Renal pelvis (tissue), 12 donors: ENCODE measurements around the gene HOXC12. TPM values are rescaled to one million over a fixed set of nuclear protein-coding genes. Genes with fewer than 3 reads are reported as not detected.
A peak's percentile ranks its signal among the peaks of the same experiment; 100 is the strongest.

ENCODE experiments used
- DNase-seq: peaks from one replicate; pipeline ENCODE4 v3.0.0-alpha.2; 2013
- long read RNA-seq, 16 experiments: transcript quantifications; one replicate each; lab custom pipeline, GENCODE V29; 2026
- polyA plus RNA-seq, 3 donors: library from polyadenylated mRNA; unstranded; fragments of 120-200 nt; gene quantifications; one replicate each; pipeline ENCODE4 v1.2.1, GENCODE V29; 2013; ENCODE audit not compliant: insufficient read length in 3 of 3

Gene HOXC12
- not detected for polyA plus RNA-seq
- long read RNA-seq, donor 1 = 0 reads
- long read RNA-seq, donor 2 = 0 reads
- long read RNA-seq, donor 3 = 0 reads
- long read RNA-seq, donor 4 = 0 reads
- long read RNA-seq, donor 5 = 0 reads
- long read RNA-seq, donor 6 = 0 reads
- long read RNA-seq, donor 7 = 0 reads
- long read RNA-seq, donor 8 = 0 reads
- long read RNA-seq, donor 9 = 0 reads
- long read RNA-seq, donor 10 = 0 reads
- long read RNA-seq, donor 11 = 0 reads
- long read RNA-seq, donor 12 = 0 reads
- long read RNA-seq, donor 13 = 0 reads
- long read RNA-seq, donor 14 = 0 reads
- long read RNA-seq, donor 15 = 0 reads
- long read RNA-seq, donor 16 = 0 reads

DNA sequence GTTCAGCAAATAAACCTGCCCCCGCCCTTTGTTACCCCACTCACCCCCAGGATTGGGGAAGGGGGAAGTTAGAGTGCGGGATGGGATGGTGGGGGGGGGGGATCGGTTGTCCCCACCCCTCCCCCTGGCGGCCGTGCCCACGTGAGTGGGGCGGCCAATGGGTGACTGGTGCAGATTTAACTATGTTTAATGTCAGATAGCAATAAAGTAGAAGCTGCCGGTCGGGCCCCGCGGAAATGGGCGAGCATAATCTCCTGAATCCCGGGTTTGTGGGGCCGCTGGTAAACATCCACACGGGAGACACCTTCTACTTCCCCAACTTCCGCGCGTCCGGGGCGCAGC, at the start of gene HOXC12:
Gene HOXC12, plus strand, starts transcription at position 210 of the 342 bp plus-strand sequence. Its CDS starts 27 bp downstream, at position 237.
- DNase-seq = no peak

DNA sequence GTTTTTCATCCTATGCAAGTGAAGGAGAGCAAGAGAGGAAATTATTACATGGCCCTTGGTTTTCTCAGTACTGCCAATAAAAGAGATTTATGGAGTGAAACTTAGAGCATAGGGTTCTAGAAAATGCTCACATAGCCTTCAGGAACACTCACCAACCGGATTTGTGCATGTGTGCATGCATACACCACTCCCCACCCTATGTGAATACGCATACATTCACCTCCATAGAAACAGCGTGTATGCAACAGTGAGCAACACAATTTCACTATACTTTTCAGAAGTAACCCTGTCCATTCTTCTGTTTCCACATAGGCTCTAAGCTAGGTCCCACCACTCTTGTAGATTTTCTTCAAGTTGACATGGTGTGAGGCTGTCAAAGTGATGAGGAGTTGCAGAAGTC, 47.6 kb upstream of the HOXC12 start:
- DNase-seq = no peak

DNA sequence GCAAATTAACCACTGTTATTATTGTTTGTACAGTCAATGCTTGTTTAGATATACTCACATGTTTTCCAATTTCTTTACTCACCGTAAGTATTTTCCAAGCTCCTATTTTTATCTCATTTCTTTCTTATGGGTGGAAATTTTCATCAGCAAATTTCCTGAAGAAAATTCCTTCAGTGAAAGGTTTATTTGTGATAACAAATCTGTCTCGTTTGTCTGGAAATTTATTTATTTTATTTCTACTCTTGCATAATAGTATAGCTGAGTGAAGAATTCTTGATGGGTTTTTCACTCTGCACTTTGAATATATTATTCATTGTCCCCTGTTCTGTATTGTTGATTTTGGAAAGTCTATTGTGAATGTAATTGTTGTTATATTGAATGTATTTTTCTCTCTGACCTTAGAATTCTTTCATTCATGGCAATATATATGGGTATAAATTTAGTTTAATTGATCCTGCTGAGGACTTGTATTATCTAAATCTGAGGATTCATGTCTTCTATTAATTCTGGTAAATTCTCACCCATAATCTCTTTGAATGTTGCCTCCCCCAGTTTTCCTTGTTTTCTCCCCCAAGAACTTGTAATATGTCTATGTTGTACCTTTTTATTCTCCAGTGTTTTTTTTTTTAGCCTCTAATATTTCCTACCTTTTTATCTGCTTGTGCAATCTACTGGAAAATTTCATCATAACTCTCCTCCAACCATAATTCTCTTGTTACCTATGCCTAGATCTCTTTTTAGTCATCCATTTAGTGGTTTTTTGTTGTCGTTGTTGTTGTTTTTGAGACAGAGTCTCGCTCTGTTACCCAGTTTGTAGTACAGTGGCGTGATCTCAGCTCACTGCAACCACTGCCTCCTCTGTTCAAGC, 37.7 kb upstream of the HOXC12 start:
- no peak for DNase-seq

DNA sequence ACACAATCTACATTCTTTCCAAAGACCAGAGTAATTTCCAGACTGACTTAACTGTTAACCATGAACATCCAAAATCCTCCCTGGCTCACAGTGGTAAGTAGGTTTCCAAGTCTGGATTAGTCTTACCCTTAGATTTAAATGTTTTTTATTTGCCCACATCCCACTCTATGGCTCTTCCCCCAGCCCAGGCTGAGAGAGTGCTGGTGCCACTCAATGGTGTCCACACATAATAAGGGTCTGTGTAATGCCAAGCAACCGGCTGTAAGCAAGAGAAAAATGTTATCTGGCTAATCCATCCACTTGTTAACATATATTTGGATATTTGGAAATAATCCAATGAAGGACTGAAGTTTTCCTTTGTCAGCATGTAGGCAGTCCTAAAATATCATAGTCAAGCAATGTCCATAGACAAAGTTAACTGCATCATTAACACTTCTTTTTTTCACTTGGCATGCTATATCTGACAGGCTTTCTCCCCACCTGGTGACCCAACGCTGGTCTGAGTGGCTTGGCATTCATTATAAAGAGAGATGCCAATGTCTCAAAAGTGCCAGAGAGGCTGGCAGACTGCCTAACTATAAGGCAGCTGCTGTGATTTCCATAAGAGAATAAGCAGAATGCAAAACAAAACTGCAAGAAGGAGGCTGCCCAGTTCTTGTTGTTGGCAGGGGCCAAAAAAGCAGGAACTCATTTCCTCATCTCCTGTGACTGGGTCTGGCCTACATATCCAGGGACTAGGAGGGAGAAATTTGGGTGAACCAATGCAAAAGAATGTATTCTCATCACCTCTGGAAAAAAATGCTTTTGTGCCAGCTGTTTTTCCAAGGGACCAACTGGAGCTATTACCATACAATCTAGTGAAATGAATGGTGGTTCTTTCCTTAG, 29.9 kb upstream of the HOXC12 start:
- no peak for DNase-seq

DNA sequence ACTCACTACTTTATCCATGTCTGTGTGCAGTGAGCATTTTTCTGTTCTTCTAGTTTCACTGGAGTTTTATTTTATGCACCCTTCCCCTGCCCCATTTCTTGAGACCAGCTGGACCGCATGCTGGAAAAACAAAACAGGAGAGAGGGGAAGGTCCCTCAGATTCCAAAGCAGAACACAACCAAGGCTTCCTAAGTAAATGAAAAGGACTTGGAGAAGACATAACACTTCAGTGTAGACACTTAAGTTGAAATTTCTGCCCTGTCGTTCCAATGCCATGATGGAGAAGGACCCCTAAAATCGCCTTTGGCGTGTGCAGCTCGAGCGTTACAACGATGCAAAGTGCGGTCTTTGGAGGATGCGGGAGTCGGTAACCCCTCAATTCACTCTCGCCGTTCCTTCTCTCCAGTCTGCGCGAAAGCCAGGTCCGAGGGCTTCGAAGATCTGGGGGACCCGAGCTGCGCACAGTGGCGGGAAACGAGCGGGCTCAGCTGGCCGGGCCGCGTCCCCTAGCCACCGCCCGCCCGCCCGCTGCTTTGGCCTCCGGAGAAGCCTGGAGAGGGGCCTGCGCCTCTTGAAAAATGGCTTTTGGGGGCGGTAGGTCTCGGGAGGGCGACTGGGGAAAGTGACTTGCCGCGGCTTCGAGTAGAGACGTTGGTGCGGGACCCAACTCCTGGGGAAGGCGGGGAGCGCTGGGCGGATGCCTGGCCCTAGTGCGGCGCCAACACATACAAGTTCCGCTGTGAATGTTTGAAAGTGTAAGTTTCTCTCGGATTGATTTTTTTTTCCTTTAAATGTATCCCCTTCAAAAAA, 27.3 kb upstream of the HOXC12 start:
- DNase-seq = no peak

DNA sequence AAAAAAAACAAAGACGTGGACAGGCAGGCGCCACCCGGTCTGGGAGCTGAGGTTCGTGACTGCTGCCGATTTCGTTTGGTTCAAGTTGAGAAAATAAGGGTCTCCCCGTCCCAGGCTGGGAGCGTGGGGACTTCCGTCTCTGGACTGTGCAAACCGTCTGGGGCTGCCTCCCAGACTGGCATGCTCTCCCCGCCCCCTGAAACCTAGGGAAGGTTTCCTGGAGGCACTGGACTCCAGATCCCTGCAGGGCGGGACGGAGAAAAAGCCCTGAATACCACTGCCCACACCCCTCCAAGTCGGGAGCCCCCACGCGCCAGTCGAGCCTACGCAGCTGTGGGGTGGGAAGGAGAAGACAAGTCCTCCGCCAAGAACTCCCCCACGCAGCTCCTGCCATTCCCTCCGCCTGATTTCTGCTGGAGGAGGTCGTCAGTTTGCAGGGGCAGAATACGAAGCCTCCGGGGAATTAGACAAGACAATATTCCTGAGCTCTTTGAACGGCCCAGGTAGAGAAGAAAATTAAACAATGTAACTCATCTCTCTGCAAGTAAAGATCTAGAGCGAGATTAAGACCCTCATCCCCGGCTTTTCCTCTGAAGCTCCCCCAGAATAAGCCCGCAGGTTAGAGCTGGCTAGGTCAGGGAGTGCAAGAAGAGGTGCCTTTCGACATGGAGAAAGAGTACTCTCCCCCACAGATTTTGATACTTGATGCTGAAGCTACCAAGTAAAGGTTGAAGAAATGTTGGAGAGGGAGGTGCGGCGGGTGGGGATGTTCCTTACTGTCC, 26.5 kb upstream of the HOXC12 start:
- DNase-seq = no peak

DNA sequence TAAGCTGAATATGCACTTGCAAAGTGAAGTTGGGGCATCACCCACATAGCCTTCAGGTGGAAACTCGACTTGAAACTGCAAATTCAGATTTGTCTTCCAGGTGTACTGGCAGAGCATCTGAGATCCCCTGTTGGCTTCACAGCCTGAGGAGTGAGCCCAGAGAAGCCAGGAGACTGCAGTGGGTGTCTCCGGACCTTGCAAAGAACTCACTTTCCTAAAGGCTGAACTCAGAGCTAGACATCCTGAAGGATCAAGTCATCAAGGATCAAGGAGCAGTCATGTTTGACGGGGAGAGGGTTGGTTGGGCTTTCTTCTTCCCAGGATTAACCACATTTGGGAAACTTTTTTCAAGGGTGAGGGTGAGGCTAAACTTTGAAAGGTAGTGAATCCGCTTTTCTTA, 25.2 kb upstream of the HOXC12 start:
- no peak for DNase-seq

- no peak for DNase-seq
Measured at GRCh38 chr12:53930591-53931255, 24.0 kb upstream of the HOXC12 start.

DNA sequence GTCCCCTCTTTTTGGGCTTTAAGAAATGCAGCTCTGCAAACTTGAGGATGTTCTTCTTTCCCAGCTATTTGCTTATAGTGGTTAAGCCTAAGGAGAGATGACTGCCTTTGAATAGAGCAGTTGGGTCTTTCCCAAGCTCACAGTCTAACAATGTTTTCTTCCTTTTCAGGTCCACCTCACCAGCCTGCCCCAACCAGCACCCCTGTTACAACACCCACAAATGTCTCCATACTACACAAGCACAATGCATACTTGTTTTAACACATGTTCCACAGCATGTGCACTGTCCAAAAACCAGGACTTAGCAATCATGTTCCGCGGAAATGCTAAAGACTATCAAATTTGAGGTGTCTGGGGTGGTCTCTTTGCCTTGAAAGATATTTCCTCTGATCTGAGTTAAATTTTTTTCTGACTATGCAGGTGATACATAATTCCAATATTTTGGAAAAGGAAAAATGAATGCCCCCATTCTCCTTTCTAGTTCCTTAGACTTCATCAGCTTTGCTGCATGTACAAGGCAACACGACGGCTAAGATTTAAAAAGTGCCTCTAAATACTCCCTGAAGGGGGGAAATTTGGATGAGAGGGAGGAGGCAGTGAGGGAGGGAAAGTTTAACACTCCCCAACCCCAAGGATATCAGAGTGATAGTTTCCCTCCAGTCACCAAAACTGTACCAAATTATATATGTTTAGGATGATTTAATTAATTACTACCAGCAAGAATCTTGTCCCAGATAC, 22.7 kb upstream of the HOXC12 start:
- no peak for DNase-seq

- no peak for DNase-seq
Measured at GRCh38 chr12:53932915-53933314, 21.8 kb upstream of the HOXC12 start.

DNA sequence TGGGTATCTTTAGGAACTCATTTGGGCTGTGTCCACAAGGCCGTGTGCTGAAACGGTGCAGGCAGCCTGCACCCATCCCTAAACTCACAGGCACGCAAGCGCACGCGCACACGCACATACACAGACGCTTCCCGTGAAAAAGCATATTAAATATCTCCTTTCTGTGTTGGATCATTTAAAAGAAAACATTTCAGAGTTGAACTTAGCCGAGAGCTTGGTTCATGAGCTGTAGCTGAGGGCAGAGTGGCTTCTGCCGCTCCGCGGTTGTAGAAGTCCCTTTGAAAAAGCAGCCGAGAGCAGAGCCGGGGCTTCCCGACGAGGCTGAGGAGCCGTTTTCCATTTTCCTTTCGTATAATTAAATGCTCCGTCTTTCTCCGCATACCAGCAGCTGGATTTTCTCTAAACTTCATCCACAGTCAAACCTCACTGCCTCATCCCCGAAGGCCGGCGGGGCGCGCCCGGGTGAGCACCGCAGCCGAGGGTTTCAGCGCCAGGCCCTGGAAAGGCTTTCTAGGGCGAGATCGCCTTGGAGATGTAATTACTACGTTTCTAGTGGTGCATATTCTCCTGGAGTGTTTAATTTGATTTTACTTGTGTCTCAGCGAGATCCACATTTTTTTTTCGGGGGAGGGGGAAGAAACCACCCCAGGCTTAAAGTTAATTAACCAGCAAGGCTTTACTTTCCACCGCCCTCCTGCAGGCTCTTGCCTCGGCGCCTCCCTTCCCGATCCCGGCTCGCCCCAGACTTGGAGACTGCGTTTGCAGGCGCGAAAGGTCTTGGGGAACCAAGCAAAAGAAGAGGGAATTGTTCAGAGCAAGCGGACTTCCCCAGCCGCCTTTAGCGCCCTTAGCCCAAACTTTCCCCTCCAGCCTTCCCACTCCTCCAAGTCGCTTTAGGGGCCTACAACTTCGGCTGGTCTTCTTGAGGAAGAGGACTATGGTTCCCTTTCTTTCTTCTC, 19.0 kb upstream of the HOXC12 start:
- no peak for DNase-seq

- DNase-seq = no peak
Measured at GRCh38 chr12:53937099-53937498, 17.6 kb upstream of the HOXC12 start.

- no peak for DNase-seq
Measured at GRCh38 chr12:53937596-53938325, 16.9 kb upstream of the HOXC12 start.

DNA sequence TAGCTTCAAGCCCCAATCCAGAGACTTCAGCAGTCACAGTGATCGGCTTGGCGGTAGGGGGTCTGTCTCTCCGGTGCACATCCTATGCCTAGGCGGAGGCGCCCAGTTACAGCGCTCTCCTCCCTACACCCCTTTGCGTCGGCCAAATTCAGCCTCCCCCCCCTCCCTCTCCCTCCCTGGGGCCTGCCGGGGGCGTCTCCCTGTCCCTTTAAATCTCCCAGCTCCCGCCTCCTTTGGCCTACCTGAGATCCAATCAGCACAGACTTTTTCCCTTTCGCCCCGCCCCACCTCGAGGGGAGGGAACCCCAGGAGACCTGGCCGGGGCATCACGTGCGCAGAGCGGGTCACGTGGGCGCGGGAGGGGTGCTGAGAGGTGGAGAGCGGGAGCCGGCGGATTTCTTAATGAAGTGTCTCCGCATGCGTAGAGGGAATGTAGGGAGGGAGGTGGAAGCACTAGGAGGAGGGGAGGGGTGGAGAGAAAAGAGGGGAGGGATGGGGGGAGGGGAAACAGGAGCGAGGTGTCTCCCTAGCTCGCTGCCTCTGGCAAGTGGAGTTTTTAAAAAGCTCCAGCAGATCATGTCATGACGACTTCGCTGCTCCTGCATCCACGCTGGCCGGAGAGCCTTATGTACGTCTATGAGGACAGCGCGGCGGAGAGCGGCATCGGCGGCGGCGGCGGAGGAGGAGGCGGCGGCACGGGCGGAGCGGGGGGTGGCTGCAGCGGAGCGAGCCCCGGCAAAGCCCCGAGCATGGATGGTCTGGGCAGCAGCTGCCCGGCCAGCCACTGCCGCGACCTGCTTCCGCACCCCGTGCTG, 16.2 kb upstream of the HOXC12 start, which contains the start of gene HOXC13:
Gene HOXC13, plus strand, starts transcription at position 506 of the 815 bp plus-strand sequence. Its CDS starts 76 bp downstream, at position 582.
- DNase-seq = peak; percentile 90

- no peak for DNase-seq
Measured at GRCh38 chr12:53939141-53940108, 15.3 kb upstream of the HOXC12 start.
